HG02571 (cell line): ENCODE results near the gene ATP6V0C.

Experiments used
- ATAC-seq: cut with Tn5 transposase; IDR thresholded peaks from one replicate; pipeline ENCODE4 v1.9.1; 2021; ENCODE audit warnings: mild to moderate bottlenecking, moderate library complexity; ENCODE audit not compliant: unreplicated experiment

Gene ATP6V0C

DNA sequence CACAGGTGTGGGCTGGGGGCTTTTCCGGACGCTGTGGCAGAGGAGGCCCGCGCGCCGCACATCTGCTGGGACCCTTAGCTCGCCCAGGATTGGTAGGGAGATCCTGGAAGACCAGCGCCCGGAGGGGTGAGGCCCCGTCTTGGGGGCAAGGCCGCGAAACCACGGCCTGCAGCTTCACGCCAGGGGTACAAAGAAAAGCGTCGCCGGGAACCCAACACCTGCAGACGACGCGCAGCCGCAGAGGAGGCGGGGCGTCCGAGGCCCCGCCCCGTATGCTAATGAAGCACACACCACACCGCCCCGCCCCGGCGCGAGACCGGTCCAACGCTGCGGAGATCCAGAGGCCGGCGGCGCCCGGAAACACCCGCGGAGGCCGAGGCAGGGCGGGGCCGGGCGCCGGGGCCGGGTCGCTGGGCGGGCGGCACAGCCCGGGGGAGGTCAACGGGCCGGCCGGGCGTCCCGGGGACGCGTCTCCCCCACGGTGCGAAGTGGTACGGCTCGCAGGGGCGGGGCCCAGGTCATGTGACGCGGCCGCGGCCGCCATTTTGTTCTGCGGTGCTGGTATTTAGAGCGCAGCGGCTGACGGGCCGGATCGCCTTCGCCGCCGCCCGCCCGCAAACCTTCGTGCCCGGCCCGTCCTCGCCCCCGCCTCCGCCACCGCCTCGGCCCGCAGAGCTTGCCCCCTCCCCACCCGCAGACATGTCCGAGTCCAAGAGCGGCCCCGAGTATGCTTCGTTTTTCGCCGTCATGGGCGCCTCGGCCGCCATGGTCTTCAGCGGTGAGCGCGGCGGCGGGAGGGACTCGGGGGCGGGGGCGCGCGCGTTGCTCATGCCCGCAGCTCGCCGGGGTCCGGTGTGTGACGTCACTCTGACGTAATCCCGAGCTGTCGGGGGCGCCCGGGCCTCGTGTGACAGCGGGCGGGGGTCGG is at the start of gene ATP6V0C:
Gene ATP6V0C, plus strand, starts transcription at position 548 of the 928 bp plus-strand sequence. Its CDS starts 152 bp downstream, at position 700.
- peak; percentile 56 for ATAC-seq

DNA sequence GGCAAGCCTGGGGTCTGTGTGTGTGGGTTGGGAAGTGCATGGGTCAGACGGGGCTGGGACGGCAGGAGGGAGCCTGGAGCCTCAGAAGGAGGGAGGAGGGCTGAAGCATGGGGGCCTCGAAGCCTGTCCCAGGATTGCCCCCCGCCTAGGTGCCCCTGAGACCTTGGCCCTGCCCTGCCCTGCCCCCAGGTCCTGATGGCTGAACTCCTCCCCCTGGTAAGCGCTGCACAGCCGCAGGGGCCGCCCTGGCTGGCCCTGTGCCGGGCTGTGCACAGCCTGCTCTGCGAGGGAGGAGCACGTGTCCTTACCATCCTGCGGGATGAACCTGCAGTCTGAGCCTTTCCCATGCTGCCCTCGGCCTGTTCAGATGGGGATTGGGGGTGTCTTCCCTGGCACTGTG is 49.4 kb upstream of the ATP6V0C start:
- ATAC-seq = no peak

DNA sequence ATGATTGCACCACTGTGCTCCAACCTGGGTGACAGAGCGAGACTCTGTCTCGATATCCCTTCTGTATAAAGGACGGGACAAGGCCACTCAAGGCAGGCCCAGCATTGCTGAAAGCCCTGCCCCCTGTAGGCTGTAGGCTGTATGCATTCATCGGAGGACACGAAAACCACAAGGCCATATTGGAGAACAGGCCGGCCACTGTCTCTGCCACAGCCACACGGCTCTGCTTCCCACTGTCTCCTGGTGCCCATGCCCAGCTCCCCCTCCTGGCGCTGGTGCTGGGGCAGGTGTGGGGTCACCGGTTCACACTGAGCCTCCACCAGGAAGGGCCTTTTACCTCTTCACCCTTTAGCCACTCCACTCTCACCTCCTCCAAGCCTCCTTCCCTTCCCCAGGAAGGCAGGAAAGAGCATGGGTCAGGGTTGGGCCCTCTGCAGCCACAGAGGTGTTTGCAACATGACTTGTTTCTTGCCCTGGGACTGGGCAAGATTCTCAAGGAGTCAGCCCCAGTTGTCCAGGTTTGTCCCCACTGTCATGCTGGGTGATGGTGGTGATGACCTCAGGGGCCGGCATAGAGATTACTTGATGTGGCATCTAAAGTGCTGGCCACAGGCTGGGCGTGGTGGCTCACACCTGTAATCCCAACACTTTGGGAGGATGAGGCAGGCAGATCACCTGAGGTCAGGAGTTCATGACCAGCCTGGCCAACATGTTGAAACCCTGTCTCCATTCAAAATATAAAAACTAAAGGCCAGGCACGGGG is 47.9 kb upstream of the ATP6V0C start:
- ATAC-seq = no peak

DNA sequence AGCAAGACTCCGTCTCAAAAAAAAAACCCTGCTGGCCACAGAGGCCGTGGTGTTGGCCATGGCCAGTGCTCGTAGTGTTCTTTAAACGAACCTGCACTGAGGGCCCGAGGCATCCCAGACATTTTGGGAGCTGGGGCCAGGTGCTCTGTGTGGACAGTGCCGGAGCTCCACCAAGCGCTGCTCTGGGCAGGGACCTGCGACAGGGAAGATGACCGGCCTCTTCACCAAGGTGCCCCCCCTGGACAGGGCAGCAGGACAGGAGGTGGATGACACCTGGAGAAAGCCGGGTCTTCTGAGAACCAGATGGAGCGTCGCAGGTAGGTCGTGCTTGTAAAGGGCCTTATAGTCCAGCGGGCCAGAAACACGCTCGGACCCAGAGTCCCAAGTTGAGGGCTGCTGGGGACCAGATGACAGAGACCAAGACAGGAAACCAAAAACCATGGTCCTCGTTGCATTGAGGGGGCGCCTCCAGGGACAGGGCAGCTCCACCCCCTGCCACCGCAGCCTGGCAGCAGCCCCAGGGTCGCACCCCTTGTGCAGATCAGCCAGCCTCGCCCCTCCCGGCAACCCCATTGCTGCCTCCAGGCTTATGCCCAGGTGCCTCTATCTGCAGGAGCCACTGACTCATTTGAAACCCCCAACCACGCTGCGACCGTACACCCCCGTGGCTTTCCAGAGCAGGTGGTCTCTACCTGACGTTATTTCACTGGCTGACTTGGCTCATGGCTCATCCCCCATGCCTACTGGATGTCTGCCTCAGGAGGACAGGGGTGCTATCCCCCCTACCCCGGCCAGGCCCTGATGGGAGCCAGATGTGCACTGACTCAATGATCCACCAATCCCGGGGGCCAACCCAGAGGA is 46.9 kb upstream of the ATP6V0C start:
- ATAC-seq = no peak

DNA sequence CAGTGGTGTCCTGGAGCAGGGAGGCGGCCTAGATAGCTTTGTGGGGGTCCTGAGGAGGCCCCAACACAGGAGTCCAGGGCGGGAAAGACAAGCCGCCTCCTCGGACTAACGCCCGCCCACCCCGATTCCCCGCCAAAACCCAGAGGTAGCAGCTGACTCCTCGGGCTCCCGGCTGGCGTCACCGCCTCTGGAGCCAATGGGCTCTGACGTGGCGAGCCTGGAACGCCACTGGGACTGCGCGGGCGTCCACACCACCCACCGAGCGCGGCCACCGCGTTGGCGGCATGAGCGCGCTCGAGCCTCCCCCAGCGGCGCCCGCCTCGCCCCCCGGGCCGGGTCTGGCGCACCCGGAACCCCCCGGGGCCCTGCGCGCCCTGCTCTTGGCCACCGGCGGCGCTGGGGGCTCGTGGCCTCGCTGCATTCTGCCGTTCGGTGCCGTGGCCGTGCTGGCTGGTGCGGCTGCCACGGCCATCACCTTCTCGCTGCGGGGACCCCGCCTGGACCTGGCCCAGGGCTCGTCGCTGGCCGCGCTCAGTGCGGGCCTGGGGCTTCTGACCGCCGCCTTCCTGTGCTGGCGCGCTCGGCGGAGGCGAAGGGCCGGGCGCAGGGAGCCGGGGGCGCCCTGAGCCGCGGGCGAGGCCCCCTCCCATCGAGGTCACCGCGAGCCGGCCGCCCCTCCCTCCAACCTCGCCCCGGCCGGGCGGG is 46.1 kb upstream of the ATP6V0C start:
- no peak for ATAC-seq

DNA sequence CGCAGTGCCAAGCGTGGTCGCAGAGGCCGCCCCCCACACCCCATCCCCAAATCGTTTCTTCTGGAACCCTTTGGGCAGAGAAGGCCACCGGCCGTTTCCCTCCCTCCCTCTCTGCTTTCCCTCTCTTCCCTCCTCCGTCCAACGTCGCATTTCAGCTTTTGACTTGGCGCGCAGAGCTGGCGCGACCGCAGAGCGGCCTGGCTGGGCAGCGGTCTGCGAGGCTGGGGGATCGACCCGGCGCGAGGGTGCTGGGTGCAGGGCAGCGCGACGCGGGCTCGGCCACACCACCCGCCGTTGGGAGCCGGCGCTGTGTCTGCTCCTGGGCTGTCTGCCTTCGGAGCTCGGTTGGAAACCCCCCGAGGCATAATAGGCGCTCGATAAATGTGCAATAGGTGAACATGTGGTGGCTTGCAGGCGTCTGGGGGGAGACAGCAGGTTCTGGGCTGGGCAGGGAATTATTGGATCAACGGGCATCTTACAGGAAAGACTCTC is 45.5 kb upstream of the ATP6V0C start:
- ATAC-seq = no peak

DNA sequence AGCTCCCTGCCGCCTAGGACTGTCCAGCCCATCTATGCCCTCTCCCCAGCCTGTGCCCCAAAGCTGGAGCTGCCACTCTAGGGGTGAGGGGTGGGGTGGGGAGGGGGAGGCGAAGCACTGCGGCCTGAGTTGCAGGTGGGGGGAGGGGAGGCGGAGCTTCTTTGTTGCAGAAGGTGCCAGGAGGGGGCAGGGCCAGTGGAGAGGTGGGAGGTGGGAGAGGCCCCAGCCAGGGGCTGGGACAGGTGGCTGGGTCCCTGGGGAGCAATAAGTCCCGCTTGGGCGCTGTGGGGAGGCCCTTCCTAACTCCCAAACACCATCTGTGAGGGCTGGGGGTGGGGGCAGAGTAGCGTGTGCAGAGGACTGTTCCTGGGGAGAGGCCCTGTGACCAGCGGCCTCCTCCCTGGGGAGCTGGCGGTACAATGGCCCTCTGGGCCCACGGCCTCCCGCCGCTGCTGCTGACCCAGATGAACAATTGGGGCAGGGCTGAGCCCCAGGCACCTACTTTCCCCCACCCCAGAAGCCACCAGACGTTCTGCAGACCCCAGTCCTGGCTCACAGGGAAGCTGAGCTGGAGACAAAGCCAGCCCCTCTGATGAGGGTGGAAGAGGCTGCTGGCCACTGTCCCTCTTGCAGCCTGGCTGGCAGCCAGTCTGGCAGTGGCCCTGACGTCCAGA is 44.9 kb upstream of the ATP6V0C start:
- ATAC-seq = no peak

DNA sequence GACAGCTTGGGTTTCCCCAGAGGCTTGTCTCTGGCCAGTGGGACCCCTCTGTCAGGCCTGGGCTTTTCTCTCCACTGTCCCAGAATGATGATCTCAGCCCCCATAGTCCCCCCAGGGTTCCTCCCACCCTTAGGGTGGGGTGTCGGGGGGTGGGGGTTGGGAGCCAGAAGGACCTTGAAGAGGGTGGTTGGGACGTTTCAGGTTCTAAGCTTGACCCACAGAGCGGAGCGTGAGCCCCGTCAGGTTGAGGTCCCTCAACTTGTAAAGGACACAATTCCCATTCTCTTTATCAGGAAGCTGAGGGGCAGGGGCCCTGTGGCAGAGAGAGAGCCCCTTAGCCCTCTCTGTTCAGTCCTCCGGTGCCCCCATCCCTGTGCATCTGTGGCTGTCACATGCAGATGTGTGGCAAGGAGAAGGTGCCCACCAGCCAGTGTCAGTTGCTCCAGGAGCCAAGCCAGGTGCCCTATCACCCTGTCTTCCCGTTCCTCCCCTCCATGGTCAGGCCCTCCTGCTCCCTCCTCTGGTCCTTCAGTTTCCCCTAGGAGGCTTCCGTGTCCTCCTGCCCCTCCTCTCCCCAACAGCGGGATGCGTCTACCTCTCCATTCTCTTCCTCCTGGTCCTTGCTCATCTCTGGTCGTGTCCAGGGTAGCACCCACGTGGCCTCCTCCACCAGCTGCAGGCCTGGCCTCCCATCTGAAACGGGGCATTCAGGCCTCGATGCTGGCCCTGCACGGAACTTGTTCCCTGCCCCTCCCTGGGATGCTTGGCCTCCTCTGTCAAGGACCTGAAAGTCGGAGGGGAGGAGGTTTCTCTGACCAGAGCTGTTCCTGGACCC is 44.1 kb upstream of the ATP6V0C start:
- no peak for ATAC-seq

DNA sequence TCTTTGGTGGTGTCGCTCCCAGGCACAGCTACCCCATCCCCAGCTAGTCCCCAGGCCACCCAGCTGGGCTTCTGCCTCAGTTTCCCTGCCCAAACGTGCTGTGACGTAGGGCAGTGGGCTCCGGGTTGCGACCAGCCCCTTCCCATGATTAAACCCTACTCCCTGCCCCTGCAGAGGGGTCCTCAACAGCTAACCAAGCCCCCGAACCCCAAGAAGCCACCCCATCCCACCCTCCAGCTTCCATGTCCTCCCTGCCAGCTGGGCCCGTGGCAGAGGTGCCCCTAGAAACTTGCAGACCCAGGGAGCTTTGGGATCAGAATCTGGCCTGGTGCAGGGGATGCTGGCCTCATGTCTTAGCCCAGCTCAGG is 43.5 kb upstream of the ATP6V0C start:
- ATAC-seq = no peak

DNA sequence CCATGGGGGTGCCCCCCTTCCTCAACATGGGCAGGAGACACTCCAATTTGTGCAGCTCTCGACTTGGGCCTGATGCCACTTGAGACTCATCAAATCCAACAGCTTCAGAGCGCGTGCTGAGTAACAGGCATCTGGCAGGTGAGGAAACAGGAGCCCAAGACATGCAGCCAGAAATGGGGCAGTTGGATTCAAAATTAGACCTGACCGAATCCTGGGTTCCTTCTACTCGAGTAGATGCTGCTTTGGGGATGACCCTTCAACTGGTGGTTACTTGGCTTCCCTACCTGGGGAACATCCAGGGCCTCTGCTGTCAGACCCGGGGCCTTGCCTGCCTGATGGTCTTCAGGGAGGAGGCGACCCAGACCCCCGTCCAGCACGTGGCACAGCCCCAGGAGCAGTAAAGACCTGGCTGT is 43.1 kb upstream of the ATP6V0C start:
- ATAC-seq = no peak

DNA sequence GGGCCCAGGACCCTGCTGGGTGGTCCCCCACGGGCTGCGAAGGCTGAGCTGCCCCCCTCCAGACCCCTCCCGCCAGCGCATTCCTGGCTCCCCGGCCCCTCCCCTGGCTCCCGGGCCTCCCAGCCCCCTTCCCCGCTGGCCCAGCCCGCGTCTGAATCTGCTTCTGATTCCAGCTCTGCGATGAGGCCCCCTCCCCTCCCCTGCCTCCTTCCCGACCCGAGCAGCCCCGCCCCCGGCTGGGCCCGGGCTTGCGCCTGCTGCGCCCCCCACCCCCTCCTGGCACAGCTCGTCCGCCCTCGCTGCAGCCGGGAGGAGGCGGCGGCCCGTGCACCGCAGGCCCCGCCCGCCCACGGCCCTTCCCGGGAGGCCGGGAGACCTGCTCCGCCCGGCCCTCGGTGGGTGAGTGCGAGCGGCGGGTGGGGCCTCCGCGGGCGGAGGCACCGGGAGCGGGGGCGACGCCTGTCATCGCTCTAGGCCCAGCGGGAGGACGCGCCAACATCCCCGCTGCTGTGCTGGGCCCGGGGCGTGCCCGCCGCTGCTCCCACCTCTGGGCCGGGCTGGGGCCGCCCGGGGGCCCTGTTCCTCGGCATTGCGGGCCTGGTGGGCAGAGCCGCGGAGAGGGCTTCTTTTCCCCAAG is 42.6 kb upstream of the ATP6V0C start, which contains the start of gene NTN3:
Gene NTN3, plus strand, starts transcription at position 282 of the 637 bp plus-strand sequence. CDS start 405 bp downstream, outside the sequence.
- ATAC-seq = no peak

DNA sequence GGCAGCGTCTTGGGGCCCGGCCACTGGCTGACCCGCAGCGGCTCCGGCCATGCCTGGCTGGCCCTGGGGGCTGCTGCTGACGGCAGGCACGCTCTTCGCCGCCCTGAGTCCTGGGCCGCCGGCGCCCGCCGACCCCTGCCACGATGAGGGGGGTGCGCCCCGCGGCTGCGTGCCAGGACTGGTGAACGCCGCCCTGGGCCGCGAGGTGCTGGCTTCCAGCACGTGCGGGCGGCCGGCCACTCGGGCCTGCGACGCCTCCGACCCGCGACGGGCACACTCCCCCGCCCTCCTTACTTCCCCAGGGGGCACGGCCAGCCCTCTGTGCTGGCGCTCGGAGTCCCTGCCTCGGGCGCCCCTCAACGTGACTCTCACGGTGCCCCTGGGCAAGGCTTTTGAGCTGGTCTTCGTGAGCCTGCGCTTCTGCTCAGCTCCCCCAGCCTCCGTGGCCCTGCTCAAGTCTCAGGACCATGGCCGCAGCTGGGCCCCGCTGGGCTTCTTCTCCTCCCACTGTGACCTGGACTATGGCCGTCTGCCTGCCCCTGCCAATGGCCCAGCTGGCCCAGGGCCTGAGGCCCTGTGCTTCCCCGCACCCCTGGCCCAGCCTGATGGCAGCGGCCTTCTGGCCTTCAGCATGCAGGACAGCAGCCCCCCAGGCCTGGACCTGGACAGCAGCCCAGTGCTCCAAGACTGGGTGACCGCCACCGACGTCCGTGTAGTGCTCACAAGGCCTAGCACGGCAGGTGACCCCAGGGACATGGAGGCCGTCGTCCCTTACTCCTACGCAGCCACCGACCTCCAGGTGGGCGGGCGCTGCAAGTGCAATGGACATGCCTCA is 41.9 kb upstream of the ATP6V0C start:
- ATAC-seq = no peak

DNA sequence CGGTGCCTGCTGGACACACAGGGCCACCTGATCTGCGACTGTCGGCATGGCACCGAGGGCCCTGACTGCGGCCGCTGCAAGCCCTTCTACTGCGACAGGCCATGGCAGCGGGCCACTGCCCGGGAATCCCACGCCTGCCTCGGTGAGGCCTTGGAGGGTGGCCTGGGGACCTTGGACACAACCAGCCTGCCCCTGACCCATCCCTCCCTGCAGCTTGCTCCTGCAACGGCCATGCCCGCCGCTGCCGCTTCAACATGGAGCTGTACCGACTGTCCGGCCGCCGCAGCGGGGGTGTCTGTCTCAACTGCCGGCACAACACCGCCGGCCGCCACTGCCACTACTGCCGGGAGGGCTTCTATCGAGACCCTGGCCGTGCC is 41.3 kb upstream of the ATP6V0C start:
- ATAC-seq = no peak

DNA sequence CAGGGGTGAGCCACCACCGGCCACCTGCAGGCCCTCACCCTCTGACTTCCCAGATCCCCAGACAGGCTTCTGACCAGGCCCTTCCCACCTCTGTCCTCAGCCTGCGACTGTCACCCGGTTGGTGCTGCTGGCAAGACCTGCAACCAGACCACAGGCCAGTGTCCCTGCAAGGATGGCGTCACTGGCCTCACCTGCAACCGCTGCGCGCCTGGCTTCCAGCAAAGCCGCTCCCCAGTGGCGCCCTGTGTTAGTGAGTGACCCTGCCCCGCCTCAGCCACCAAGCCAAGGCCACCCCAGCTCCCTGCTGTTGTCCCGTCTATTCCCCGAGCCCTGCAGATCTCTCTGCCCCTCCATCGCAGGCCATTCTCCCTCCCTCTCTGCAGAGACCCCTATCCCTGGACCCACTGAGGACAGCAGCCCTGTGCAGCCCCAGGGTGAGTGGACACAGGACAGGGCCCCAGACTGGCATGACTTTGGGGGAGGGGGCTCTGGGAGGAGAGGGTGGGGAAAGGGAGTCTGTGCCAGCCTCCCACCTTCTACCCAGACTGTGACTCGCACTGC is 40.8 kb upstream of the ATP6V0C start:
- ATAC-seq = no peak

DNA sequence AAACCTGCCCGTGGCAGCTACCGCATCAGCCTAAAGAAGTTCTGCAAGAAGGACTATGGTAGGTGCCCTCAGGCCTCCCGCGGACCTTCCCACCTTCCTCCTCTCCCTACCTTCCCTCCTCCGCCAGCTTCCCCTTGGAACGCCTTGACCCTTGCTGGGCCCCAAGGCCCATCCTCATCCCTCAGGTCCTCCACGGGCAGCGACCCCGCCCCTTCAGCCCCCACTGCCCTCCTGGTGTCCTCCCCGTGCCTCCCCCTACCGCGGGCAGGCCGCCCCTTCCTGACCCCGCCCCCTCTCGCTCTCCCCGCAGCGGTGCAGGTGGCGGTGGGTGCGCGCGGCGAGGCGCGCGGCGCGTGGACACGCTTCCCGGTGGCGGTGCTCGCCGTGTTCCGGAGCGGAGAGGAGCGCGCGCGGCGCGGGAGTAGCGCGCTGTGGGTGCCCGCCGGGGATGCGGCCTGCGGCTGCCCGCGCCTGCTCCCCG is 40.3 kb upstream of the ATP6V0C start:
- no peak for ATAC-seq

DNA sequence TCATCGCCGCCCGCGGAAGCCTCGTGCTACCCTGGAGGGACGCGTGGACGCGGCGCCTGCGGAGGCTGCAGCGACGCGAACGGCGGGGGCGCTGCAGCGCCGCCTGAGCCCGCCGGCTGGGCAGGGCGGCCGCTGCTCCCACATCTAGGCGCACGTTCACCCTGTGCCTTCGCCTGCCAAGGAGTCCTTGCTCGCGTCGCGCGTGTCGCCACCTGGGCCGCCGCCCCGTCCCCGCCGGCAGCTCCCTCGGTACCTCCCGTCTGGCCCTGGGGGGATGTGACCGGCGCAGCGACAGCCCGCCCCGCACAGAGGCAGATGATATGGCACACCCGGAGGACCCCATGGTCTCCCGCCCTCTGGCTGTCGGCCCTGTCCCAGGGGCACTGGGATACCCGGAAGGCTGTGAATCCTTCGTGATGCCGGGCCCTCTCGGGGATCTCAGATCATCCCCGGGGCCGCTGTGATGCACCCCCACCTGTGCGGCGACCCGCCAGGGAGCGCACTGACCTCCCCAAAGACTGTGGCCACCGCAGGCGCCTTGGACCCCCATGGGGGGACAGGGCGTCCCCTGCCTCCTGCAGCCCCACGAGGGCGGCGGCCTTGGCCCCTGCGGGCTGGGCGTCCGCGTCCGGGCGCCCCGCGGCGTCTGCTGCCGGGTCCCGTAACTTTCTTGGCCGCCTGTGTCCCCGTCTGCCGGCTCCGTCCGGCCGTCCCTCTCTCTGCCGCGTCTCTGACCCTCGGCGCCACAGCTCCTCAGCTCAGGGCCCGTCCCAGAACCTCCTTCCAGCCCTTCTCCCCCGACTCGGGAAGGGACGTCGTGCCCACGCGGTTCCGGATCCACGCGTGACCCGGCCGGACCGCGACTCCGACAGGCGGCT is 39.5 kb upstream of the ATP6V0C start:
- no peak for ATAC-seq
